Measurements from ENCODE around the gene SCMH1. TPM values are rescaled to one million over a fixed set of nuclear protein-coding genes. Genes with fewer than 3 reads are reported as not detected.

The SCMH1 gene
- total RNA-seq (2014; rRNA removed; shearing (Covaris generic)), result 21.8 TPM in 2 replicates

DNA sequence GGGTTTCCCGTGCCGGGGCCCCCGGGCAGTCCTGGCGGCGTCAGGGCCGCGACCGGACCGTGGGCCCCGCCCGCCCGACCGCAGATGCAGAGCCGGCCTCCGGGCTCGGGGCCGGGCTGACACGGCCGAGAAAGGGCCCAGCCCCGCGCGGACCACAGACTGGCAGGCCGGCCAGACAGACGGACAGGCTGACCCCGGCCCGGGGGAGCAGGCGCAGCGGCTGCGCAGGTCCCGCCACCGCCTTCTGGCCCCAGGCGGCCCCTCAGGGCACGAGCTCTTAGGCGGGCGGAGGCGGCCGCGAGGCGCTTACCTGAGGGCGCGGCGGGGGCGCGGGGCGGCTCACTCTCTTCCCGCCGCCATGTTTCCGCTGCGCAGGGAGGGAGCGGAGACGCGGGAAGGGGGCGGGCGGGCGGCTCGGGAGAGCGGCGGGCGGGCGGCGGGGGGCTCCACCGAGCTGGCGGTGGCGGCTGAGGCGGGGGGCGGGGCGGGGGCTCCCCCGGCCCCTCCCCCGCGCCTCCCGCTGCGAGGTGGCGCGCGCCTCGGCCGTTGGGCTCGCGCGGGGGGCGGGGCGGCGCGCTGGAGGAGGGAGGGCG lies at the start of gene SCMH1:
SCMH1 (minus strand) TSS at position 558 of the 593 bp plus-strand sequence. CDS start 56,173 bp downstream, outside the sequence.

GRCh38 chr1:41021526-41022308 lies 220.4 kb downstream of the SCMH1 start, which contains the start of gene SLFNL1:
TSS of gene SLFNL1 (minus strand) at chr1:41021725. CDS start at chr1:41020660, 1,065 bp downstream.

DNA sequence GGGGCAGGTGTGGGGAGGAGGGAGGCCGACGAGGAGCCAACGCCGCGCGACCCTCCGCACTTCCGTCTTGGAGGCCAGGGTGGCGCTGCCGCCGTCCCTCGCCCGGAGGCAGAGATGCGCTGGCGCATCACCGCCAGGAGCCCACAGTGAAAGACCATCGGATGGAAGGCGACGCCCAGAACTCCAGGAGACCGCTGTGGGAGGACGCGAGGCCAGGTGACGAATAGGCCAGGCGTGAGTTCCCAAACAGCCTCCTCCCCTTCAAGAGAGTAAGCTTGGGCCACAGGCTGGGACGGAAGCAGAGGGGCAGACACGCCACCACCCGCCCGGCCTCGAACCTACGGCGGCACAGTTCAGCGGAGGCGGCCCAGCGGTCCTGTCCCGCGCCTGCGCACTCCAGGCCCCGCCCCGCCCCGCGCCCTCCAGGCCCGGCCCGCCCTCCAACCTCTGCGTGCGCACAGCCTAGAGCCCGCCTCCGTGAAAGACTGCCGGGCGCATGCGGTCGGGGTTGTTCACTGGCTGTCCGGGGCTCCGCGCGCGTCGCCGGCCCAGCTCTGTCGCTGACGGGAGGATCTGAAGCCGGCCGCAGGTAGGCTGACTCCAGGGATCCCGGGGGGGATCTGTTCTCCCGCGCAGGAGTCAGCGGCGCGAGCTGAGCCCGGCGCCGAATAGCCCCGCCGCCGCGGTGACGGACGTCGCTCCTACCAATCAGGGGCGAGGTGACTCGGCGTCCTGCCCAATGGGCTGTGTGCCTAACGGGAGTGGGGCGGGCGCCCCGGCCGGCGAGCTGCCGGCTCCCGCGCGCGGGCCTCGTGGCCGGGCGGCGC lies 262.7 kb downstream of the SCMH1 start, which contains the start of gene CTPS1:
CTPS1 (plus strand) TSS at position 456 of the 827 bp plus-strand sequence. CDS start 3,595 bp downstream, outside the sequence.

Other genes starting within 250 kb of the SCMH1 start
- 0.21 TPM in 1 of 2 replicates, not detected in the other for gene SLFNL1, start 220.6 kb downstream of the SCMH1 start, total RNA-seq (2014; rRNA removed; shearing (Covaris generic))
- 0.45 and 0.90 TPM in 2 replicates for gene FOXO6, start 119.1 kb upstream of the SCMH1 start, total RNA-seq (2014; rRNA removed; shearing (Covaris generic))
- gene EDN2, start 242.4 kb upstream of the SCMH1 start, total RNA-seq (2014; rRNA removed; shearing (Covaris generic)), result 0.11 TPM in 1 of 2 replicates, not detected in the other

All from A375 (cell line).